Stimulated activated naive CD8-positive, alpha-beta T cell treated with anti-CD3 and anti-CD28 coated beads, Interleukin-15, Interleukin-2, amounts not matched to agents 100 U/mL and 50 U/mL, for 24 hours (primary cell): ENCODE results near the gene DAGLA.

Experiments used
- ATAC-seq: fragments of 150-1000 bp; cut with Tn5 transposase; one replicate; pipeline ENCODE4 v1.10.0; 2021
- DNase-seq: peaks from one replicate; pipeline ENCODE4 v3.0.0; 2021

DAGLA gene

DNA sequence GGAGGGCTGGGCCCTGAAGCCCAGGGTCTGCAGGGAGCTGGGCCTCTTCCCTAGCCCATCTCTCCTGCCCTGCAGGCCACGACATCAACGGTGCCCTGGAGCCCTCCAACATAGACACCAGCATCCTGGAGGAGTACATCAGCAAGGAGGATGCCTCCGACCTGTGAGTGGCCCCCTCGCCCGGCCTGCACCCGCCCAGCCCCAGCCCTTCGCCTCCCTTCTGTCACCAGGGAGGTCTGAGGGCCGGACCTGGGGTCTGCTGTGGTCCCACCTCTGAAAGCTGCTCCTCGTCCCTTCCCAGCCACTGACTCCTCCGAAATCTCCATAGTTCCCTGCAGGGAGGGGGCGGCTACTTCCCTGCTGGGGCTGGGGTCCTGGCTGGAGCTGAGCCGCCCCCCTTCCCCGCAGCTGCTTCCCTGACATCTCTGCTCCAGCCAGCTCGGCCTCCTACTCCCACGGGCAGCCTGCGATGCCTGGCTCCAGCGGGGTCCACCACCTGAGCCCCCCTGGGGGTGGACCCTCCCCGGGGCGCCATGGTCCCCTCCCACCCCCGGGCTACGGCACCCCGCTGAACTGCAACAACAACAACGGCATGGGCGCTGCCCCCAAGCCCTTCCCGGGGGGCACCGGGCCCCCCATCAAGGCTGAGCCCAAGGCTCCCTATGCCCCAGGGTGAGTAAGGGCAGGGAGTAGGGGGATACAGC lies 85.5 kb downstream of the DAGLA start:
- no peak for ATAC-seq
- DNase-seq, result no peak

DNA sequence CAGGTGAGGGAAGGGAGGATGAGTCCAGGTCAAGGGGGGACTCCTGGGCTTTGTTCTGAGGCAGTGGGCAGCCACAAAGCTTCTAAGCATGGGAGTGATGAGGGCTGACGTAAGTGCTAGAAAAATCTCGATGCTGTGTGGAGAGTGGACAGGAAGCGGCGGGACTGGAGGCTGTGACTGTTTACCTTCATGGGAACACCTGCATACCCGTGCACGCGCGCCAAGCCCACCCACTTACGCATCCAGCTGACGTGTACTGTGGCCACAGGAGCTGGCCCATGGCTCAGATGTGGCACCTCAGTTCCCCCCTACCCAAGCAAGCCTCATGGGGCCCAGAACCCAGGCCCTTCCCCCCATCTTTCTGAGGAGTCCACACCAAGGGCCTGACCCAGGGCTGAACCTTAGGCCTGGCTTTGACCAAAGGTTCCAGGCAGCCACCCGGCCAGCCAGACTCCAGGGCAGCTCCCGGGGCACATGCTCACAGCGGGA lies 86.2 kb downstream of the DAGLA start:
- DNase-seq (no peak), ATAC-seq (no peak)

DNA sequence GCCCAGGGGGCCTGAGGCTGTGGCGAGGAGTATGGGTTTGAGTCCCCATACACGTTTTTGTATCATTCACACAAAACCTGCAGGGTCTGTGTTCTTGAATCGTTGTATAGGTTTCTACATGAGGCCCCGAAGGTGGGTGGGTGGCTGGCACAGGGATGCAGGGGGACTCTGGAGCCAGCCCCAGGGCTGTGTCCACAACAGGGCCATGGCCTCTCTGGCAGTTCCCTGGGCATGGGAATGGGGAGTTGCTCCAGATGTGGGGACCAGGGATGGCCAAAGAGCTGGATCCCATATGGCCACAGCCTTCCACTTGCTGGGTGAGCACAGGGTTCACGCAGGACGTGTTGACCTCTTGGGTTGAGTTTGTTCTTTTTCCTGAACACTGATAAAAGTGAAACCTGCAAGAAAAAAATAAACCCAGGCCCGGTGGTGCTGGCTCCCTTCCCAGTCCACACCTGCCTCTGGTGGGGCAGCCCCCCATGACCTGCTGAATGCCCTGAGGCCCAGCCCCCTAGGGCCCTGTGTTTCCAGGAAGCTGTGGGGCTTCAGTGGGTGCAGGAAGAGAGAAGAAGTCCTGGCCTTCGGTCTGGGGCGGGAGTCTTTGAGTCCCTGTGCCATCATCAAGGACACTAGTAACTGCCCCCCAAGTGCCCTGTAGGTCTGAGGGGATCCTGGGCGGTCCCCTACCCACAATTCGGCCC lies 88.3 kb downstream of the DAGLA start:
- no peak for ATAC-seq
- no peak for DNase-seq

DNA sequence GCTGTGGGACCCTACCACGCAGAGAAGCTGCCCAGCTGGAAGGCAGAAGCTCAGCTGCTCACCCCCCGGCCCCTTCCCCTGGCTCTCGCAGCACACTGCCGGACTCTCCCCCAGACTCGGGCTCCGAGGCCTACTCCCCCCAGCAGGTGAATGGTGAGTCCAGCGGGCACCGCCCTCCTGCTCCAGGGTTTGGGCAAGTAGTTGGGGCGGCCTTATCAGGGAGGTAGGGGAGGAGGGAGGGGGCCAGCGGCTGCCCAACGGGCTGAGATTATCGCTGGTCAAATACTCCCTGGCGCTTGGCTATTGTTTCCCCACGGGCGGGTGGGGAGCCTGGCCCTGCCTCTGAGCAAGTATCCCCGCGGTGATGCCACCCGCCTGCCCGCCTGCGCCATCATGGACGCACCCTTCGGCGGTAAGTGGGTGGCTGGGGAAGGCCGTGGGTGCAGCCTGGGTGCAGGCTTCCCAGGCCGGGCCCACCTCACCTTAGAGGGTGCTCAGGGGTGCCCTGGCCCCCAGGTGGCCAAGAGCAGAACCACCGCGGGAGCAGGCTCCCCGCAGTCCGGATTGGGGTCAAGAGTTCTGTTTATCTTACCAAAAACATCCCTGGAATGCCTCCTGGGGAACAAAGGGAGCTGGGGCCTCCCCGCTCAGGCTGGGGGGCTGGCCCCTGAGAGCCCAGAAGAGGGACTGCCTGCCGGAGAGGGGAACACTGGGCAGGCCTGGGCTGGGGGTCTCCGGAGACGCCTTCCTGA lies 89.2 kb downstream of the DAGLA start:
- ATAC-seq, result no peak
- no peak for DNase-seq

DNA sequence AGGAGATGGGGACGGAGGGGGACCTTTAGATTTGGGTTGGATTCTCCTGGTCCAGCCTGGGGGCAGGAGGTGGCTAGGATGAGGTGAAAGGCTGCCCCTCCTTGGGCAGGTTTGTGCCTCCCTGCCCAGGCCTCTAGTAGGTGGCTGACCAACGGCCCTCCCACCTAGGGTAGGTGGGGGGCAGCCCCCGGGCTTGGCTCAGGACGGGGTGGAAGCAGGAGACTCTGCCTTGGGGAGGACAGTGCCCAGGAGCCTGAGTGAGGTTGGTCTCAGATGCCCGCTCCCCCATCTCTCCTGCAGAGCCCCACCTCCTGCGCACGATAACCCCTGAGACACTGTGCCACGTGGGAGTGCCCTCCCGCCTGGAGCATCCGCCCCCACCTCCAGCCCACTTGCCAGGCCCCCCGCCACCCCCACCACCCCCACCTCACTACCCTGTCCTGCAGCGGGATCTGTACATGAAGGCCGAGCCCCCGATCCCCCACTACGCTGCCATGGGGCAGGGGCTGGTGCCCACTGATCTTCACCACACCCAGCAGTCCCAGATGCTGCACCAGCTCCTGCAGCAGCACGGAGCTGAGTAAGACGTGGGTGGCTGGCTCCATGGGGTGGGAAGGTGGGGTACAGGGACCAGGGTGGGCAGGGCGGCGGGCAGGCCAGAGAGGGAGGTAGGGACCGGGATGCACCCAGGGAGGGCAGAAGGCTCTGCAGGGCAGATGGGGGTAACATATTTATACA lies 89.9 kb downstream of the DAGLA start:
- DNase-seq (no peak), ATAC-seq (no peak)

DNA sequence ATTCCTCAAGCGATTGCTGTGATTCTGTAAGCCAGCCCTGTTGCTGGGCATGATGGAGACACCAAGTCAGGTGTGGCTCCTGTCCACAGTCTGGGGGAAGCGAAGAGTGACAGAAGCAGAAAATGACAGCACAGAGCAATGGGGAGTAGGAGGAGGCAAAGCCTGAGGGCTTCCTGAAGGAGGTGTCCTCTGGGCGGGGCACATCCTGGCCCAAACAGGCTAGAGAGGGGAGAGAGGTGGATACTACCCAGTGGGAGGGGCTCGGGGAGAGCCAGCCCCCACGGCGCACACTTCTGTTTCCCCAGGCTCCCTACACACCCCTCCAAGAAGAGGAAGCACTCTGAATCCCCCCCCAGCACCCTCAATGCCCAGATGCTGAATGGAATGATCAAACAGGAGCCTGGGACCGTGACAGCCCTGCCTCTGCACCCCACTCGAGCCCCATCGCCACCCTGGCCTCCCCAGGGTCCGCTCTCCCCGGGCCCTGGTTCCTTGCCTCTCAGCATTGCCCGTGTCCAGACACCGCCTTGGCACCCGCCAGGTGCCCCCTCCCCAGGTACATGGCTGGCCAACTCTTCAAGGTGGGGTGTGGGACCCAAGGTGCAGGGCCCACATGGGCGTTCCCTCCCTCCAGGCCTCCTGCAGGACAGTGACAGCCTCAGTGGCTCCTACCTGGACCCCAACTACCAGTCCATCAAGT lies 91.2 kb downstream of the DAGLA start:
- no peak for ATAC-seq

DNA sequence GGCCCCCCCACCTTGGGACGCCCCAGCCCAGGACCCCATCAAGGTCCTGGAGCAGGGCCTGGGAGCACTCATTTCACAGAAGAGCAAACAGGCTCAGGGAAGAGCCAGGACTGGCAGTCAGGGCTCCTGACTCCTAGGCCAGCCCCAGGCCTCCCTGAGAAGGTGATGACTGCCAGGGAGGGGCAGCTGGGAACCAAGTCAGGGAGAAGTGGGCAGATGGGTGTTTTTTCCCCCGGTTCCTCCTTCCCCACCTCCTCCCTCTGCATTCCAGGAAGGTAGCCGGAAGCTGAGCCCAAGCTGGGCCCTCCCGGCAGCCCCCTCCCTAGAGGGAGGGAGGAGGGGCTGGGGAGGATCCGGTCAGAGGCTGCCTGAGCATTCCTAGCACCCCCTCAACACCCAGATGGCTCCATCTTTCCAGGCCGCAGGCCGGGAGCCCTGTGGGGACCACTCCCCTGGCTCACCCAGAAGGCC lies 91.8 kb downstream of the DAGLA start:
- DNase-seq (no peak), ATAC-seq (no peak)

More for the DNA sequence above, 91.2 kb downstream of the DAGLA start:
- no peak for DNase-seq

DNA sequence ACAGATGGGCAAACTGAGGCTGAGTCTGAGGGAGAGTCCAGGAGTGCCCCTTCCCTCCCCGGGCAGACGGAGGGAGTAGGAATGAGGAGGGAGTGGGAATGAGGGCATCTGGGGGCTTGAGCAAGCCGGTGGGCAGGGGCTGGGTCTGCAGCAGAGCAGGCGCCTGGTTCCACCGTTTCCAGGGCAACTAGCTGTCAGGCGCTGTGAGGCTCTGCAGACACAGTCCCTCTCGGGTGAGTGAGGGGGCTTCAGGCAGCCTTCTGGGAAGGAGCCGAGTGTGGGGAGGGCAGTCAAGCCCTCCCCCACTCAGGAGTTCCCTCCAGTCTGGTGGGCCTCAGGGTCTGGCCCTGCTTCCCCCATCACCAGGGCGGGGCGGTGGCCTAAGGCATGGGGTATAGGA lies 93.2 kb downstream of the DAGLA start:
- DNase-seq (no peak), ATAC-seq (no peak)

DNA sequence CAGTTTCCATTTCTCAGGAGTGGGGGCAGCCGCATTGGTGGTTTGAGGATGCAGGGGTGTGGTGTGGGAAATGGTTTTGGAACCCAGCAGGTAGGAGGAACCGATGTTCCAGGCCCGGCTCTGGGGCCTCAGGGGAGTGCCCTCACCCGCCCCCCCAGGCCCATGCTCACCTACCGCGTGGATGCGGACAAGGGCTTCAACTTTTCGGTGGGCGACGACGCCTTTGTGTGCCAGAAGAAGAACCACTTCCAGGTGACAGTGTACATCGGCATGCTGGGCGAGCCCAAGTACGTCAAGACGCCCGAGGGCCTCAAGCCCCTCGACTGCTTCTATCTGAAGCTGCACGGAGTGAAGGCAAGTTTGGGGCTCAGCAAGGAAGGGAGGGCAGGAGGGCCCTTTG lies 93.6 kb downstream of the DAGLA start:
- DNase-seq (no peak), ATAC-seq (no peak)

DNA sequence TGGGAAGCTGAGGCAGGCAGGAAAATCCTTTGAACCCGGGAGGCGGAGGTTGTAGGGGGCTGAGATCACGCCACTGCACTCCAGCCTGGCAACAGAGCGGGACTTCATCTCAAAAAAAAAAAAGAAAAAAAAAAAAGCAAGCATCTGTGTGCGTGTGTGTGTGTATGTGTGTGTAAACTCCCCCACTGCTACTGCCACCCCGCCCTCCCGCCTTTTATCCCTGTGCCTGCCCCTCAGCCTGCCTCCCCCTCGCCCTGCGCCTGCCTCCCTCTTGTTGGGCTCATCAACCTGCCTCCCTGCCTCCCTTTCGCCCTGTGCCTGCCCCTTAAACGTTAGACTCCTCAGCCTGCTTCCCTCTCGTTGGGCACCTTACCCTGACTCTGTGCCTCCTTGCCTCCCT lies 94.2 kb downstream of the DAGLA start:
- ATAC-seq (no peak), DNase-seq (no peak)

DNA sequence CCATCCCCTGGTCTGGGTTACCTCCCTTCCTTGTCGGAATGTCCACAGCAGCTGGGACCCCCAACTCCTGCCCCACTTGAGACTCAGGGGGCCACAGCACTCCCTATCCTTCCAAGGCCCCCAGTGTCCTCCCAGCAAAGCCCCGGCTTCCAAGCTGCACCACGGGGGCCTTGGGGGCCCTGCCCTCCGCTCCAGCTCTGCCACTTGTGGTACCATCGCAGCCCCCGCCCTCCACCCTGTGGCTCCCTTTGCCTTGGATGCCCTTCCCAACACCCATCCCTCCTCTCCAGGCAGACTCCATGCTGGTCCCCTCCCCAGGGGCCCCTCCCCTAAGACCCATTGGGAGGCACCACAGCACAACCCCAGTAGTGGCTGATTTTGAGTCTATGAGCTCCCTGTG lies 94.9 kb downstream of the DAGLA start:
- DNase-seq (no peak), ATAC-seq (no peak)

DNA sequence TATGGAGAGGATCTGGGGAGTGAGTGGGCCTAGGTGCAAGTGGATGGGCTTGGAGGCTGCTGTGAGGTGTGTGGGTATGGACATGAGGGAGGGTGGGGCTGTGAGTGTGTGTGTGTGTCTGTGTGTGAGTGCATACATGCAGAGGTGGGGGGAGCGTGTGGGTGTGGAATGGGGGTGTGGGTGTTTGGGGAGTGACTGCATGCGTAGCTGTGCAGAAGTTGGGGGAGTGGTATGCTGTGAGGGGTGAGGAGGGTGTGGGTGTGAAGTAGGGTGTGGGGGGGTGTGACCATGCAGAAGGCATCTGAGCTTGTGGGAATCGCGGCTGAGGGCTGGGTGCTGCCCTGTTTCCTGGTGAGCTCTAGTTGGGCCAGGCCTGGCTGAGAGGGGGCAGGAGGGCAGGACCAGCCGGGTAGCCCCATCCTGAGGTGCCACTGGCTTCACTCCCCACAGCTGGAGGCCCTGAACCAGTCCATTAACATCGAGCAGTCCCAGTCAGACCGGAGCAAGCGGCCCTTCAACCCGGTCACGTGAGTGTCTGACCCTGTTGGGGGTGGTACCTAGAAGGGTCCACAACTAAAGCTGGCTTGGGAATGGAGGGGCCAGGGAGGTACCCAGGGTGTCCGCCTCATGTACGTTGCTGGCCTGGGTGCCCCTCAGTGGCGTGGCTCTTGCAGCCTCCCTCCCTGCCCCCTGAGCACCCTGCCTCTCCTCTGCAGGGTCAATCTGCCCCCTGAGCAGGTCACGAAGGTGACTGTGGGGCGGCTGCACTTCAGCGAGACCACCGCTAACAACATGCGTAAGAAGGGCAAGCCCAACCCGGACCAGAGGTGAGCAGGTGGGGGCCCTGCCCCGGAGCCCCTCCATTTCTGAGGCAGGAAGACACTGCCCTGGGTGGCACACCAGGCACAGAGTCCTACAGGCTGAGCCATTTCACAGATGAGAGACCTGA lies 95.7 kb downstream of the DAGLA start:
- ATAC-seq, result no peak
- no peak for DNase-seq

DNA sequence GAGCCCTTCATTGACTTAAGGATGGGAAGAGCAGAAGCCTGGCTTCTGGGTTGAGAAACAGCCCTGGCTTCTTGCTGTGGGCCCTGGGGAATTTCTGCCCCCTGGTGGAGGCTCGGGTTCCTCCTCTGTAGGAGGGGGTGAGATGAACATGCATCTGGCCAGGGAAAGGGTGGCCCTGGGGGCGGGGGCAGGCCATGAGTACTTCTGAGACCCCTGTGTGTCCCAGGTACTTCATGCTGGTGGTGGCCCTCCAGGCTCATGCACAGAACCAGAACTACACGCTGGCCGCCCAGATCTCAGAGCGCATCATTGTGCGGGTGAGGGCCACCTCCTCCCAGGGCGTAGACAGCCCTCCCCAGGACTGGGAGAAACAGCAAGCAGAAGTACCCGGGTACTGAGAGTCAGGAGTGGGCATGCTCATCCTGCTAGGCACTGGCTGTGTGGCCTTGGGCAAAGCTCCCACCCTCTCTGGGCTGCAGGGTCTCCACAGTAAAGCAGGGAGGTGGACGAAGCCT lies 96.4 kb downstream of the DAGLA start:
- ATAC-seq (peak; percentile 68), DNase-seq (peak; percentile 78)

DNA sequence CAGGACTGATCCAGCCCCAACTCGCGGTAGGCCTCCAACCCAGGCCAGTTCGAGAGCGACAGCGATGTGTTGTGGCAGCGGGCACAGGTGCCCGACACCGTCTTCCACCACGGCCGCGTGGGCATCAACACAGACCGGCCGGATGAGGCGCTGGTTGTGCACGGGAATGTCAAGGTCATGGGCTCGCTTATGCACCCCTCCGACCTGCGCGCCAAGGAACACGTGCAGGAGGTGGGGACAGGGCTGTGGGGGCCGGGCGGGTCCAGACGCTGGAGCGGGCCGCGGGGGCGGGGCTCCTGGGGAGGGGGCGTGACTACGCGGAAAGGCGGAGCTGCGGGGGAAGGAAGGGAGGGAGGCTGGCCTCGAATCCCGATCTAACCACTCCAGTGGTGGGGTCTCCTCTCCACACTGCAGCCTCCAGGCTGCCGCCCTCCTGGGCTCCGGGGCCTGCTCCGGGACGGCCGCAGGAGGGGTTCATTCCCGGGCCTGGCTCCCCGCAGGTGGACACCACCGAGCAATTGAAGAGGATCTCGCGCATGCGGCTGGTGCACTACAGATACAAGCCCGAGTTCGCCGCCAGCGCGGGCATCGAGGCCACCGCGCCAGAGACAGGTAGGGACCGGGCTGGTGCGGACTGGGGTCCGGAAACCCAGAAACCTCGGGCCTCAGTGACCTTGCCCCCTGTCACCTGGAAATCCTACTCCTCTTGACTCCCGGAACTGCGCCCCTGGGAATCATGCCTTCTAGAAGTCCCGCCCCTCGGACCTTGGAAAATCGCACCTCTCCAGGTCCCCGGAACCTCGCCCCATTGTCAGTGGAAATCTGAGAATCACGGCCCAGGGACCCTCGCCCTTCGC lies 97.3 kb downstream of the DAGLA start:
- no peak for ATAC-seq
- DNase-seq, result peak; percentile 68

DNA sequence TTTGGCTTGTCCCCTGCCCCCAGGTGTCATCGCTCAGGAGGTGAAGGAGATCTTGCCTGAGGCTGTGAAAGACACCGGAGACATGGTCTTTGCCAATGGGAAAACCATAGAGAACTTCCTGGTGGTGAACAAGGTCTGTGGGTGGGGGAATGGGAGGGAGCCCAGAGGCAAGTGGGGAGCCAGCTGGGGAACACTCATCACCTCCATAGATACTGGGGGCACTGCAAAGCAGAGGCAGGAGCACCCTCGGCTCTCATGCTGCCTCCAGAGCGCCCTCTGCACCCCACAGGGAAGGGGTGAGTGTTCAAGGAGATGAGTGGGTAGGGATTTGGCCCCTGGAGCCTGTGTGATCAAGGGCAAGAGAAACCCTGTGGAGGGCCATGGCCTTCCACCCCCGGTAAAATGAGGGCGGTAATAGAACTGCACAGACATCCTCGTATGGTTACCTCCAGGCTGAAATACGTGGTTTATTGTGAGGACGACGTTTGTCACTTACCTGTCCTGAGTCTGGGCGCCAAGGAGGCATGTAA lies 98.2 kb downstream of the DAGLA start:
- no peak for DNase-seq
- ATAC-seq, result no peak

DNA sequence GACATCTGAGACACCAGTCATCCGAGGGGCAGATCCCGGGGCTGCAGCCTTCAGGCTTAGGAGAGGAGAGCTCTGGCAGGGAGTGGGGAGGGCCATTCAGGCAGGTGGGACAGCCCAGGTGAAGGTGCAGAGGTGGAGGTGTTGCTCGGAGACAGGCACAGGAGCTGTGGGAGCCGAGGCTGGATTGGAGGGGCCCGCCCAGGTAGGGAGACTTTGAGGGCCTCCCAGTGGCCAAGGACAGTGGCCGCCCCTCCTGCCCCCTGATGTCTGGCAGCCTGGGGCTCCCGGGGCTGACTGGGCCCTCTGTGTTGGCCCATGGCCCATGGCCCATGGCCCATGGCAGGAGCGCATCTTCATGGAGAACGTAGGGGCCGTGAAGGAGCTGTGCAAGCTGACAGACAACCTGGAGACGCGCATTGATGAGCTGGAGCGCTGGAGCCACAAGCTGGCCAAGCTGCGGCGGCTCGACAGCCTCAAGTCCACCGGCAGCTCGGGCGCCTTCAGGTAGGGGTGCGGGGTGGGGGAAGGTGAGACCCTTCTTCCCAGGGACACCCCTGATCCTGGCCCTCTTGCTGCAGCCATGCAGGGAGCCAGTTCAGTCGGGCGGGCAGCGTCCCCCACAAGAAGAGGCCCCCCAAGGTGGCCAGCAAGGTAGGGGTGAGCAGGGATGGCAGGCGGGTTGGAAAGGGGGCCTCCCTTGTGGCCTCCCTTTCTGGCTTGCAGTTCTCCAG lies 98.9 kb downstream of the DAGLA start:
- DNase-seq, result no peak
- no peak for ATAC-seq

DNA sequence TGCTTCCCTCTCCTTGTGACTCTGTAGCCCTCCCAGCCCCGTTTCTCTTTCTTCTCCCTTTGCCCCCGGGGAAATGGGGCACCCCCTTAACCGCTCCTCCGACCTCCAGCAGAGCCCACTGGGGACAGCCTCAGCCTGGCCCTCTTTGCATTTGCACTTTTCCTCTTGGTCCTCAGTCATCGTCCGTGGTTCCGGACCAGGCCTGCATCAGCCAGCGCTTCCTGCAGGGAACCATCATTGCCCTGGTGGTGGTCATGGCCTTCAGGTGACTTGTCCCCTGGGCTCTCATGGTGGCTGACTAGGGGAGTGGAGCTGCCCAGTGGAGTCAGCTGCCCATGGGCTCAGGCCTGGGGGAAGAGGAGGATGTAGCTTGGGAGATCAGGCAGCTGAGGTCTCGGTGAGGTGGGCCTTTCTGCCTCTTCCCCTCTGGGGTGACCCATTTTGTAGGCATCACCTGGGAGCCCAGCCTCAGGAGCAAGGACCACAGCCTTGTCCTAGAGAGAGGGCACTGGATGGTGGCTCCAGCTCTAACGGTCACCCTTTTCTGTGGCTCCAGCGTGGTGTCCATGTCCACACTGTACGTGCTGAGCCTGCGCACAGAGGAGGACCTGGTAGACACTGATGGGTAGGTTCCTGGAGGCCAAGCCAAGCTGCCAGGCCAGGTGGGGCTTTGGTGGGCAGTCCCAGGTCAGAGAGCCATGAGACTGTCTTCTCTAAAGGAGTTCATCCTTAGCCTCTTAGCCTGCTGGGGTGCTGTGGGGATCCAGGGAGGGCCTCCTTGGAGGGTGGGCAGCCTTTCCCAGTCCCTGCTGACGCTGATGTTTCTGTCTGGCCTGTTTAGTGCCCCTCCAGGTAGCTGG lies 99.7 kb downstream of the DAGLA start:
- DNase-seq, result no peak
- no peak for ATAC-seq
